Vagina (tissue), 2 donors: ENCODE results near the gene GRIK5. TPM values are rescaled to one million over a fixed set of nuclear protein-coding genes. Genes with fewer than 3 reads are reported as not detected.

ENCODE experiments used
- DNase-seq, 2 donors: peaks; one replicate each; pipeline ENCODE4 v3.0.0-alpha.2; 2017; ENCODE audit errors: extremely low spot score in 2 of 2
- H3K27ac ChIP-seq: fragments of 200-600 bp; sonication (generic); one replicate; pipeline ENCODE4 v1.5.1; 2019
- H3K27me3 ChIP-seq: fragments of 200-600 bp; sonication (generic); one replicate; pipeline ENCODE4 v1.5.1; 2019
- H3K36me3 ChIP-seq, 2 donors: fragments of 200-600 bp; sonication (generic); one replicate each; pipeline ENCODE4 v1.5.1; 2017 to 2019
- H3K4me1 ChIP-seq: fragments of 200-600 bp; sonication (generic); one replicate; pipeline ENCODE4 v1.5.1; 2019
- H3K4me3 ChIP-seq, 2 donors: fragments of 200-600 bp; sonication (generic); 1 replicate in 1 of 2; 2 replicates in 1 of 2; pipeline ENCODE4 v1.5.1; 2016 to 2019
- H3K9me3 ChIP-seq: fragments of 200-600 bp; sonication (generic); one replicate; pipeline ENCODE4 v1.5.1; 2019
- CTCF ChIP-seq, 3 experiments: fragments of 450-650 bp in 2 of 3; fragments of 200-600 bp in 1 of 3; sonication (generic) in 1 of 3; IDR thresholded peaks; one replicate each; pipeline ENCODE4 v1.5.1; 2017 to 2019; ENCODE audit warnings: antibody characterized with exemption in 3 of 3, mild to moderate bottlenecking in 2 of 3, moderate library complexity in 2 of 3
- POLR2A ChIP-seq, 2 donors: fragments of 450-650 bp; IDR thresholded peaks; one replicate each; pipeline ENCODE4 v1.6.1; 2017; ENCODE audit warnings: antibody characterized with exemption in 2 of 2, mild to moderate bottlenecking in 2 of 2, moderate library complexity in 2 of 2
- POLR2AphosphoS5 ChIP-seq, 2 donors: sonication (generic); formaldehyde crosslinking; IDR thresholded peaks; one replicate each; pipeline ENCODE4 v1.9.0; 2017; ENCODE audit warnings: antibody characterized with exemption in 2 of 2, mild to moderate bottlenecking in 2 of 2, low read depth in 1 of 2; ENCODE audit not compliant: insufficient read depth in 1 of 2
- intact Hi-C: fragments of 100-400 bp; cut with DNase I; formaldehyde crosslinking; loops from one replicate; pipeline ENCODE4 v1.15.1; 2023
- total RNA-seq: library from RNA; depleted of rRNA; stranded (reverse); fragments of >200 nt; gene quantifications from one replicate; pipeline ENCODE4 v1.2.3, GENCODE V29; 2016

Gene GRIK5
- total RNA-seq, 1 donor from 2014 or later: 2.5 TPM

DNA sequence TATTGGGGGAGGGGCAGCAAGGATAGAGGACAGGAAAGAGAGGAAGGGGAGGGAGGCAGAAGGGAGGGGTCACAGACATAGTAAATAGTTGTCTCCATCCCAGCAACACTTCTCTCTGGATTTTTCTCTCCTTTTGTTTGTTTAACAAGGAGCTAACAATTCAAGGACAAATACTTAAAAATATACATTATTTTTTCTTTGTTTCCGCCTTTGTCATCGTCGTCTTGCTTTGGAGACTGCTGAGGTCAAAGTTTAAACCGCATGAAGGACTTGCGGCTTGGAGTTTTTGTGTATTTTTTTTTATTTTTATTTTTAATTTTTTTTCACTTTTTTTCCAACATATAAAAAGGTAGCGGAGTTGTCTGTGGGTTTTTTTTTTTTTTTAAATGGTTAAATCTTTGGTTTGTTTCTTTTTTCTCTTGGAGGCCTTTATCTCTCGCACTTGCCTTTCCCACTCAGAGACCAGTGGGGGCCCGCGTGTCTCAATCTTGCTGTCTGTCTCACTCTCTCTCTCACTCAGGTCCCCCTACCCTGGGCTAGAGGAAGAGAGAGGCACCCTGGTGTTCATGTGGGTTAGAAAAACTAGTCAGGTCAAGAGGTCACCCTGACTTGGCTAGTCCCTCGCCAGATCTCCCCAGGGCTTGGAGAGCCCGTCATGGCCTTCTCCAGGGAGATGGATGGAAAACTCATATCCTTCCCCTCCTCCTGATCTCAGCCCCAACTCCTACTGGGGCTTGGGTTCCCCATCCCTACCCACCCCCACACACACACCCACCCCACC is 17.0 kb upstream of the GRIK5 start:
- TF ChIP-seq CTCF (IDR thresholded peaks at IDR 0.05) (no peak), POLR2A (IDR thresholded peaks at IDR 0.05) (no peak), POLR2AphosphoS5 (IDR thresholded peaks at IDR 0.05; ENCODE audit: insufficient read depth in 1 of 2, low read depth in 1 of 2) (no peak)
- DNase-seq: no peak
- Histone ChIP-seq H3K27me3 (no peaks in the 10 kb centered on the region), H3K9me3 (no peaks in the 10 kb centered on the region), H3K27ac (no peak overlapping the region), H3K4me1 (peaks cover 4% of the 10 kb centered on the region), H3K4me3 (no peak overlapping the region), H3K36me3 (peaks cover 0 to 6% of the 10 kb centered on the region in 2 donors)
- intact Hi-C loops: no loop called here

DNA sequence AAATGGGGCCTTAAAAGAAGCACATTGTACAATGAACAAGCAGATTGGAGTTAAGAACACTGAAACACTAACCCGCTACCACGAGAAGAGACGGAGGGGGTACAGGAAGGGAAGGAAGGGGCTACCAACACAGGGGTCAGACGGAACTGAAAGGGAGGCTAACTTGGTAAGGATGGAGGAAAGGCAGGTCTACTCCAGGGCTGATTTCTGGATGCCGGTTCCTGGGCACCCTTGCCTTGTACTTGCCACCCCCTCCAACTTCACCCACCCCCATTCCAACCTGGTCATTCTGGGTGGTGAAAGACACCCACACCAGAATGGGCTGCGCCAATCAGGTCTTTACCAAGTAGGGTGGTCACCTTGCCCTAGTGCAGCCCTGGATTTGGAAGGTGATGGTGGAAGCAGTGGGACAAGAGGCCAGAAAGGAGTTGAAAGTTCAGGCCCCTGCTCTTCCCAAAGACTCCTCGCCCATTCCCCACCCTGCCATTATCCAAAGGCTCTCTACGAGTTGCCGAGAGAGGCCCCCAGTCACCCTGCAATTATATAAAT is 16.3 kb upstream of the GRIK5 start:
- no peak overlapping the region for H3K27ac ChIP-seq
- H3K4me3 ChIP-seq: no peak overlapping the region
- H3K27me3 ChIP-seq: no peaks in the 10 kb centered on the region
- intact Hi-C loops: no loop called here
- H3K9me3 ChIP-seq: no peaks in the 10 kb centered on the region
- TF ChIP-seq POLR2A (IDR thresholded peaks at IDR 0.05): no peak
- no peak for TF ChIP-seq POLR2AphosphoS5 (IDR thresholded peaks at IDR 0.05; ENCODE audit: insufficient read depth in 1 of 2, low read depth in 1 of 2)
- TF ChIP-seq CTCF (IDR thresholded peaks at IDR 0.05): no peak
- no peaks in the 10 kb centered on the region for H3K4me1 ChIP-seq
- no peak for DNase-seq
- peaks cover 0 to 7% of the 10 kb centered on the region in 2 donors for H3K36me3 ChIP-seq

- no peak overlapping the region for H3K4me3 ChIP-seq
- DNase-seq: no peak
- H3K36me3 ChIP-seq: peaks cover 0 to 31% of the 10 kb centered on the region in 2 donors
- H3K27me3 ChIP-seq: no peaks in the 10 kb centered on the region
- no peaks in the 10 kb centered on the region for H3K4me1 ChIP-seq
- intact Hi-C loops: no loop called here
- no peak overlapping the region for H3K27ac ChIP-seq
- no peaks in the 10 kb centered on the region for H3K9me3 ChIP-seq
- no peak for TF ChIP-seq POLR2AphosphoS5 (IDR thresholded peaks at IDR 0.05; ENCODE audit: insufficient read depth in 1 of 2, low read depth in 1 of 2)
- TF ChIP-seq CTCF (IDR thresholded peaks at IDR 0.05): no peak
- no peak for TF ChIP-seq POLR2A (IDR thresholded peaks at IDR 0.05)
Measured at GRCh38 chr19:42083537-42083936, 13.5 kb upstream of the GRIK5 start.

- intact Hi-C loops: no loop called here
- no peak overlapping the region for H3K27ac ChIP-seq
- H3K4me3 ChIP-seq: no peak overlapping the region
- no peaks in the 10 kb centered on the region for H3K27me3 ChIP-seq
- no peak for DNase-seq
- H3K36me3 ChIP-seq: peaks cover 0 to 31% of the 10 kb centered on the region in 2 donors
- H3K4me1 ChIP-seq: peaks cover 16% of the 10 kb centered on the region
- no peak for TF ChIP-seq POLR2A (IDR thresholded peaks at IDR 0.05)
- TF ChIP-seq POLR2AphosphoS5 (IDR thresholded peaks at IDR 0.05; ENCODE audit: insufficient read depth in 1 of 2, low read depth in 1 of 2): no peak
- no peak for TF ChIP-seq CTCF (IDR thresholded peaks at IDR 0.05)
- no peaks in the 10 kb centered on the region for H3K9me3 ChIP-seq
Measured at GRCh38 chr19:42081584-42082203, 11.7 kb upstream of the GRIK5 start.
